Measurements from ENCODE around the gene FLACC1.

DNA sequence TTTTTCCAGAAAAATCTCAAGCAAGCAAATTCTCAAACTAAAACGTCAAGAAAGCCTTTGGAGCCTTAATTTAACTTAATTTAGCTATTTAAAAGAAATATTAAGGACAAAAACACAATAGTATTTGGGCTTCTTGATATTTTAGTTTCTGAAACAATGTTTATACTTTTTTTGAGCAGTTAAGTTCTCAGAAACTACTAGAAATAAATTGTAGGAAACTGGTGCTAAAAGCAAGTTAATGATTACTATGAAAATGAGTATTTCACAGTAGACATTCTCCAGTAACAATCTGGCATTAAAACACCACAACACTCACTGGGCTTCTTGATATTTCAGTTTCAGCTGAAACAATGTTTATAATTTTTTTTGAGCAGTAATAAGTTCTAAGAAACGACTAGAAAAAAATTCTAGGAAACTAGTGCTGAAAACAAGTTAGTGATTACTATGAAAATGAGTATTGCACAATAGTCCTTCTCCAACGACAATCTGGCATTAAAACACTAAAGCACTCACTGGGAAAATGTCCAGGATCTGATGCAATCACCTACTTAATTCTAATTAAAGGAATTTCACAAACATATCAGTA is 49.0 kb upstream of the FLACC1 start:
- TF ChIP-seq, protein P1, sequence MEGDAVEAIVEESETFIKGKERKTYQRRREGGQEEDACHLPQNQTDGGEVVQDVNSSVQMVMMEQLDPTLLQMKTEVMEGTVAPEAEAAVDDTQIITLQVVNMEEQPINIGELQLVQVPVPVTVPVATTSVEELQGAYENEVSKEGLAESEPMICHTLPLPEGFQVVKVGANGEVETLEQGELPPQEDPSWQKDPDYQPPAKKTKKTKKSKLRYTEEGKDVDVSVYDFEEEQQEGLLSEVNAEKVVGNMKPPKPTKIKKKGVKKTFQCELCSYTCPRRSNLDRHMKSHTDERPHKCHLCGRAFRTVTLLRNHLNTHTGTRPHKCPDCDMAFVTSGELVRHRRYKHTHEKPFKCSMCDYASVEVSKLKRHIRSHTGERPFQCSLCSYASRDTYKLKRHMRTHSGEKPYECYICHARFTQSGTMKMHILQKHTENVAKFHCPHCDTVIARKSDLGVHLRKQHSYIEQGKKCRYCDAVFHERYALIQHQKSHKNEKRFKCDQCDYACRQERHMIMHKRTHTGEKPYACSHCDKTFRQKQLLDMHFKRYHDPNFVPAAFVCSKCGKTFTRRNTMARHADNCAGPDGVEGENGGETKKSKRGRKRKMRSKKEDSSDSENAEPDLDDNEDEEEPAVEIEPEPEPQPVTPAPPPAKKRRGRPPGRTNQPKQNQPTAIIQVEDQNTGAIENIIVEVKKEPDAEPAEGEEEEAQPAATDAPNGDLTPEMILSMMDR (IDR thresholded peaks at IDR 0.05), result no peak
- no peak for TF ChIP-seq POLR2A (IDR thresholded peaks at IDR 0.05)

Data from lower leg skin (tissue), 3 donors.